Hepatocyte (in vitro differentiated cells): Measurements from ENCODE around the gene RABGAP1L. TPM values are rescaled to one million over a fixed set of nuclear protein-coding genes. Genes with fewer than 3 reads are reported as not detected.

Experiments
- DNase-seq: peaks from one replicate; pipeline ENCODE4 v3.0.0-alpha.2; 2016; ENCODE audit warnings: low spot score
- H2AFZ ChIP-seq: fragments of 200-600 bp; sonication (generic); 2 replicates; pipeline ENCODE4 v1.6.0; 2016; ENCODE audit warnings: antibody characterized with exemption, mild to moderate bottlenecking
- H3K27ac ChIP-seq: fragments of 200-600 bp; sonication (generic); 2 replicates; pipeline ENCODE4 v1.5.1; 2016; ENCODE audit warnings: mild to moderate bottlenecking
- H3K27me3 ChIP-seq: fragments of 200-600 bp; sonication (generic); 2 replicates; pipeline ENCODE4 v1.6.1; 2016
- H3K36me3 ChIP-seq: fragments of 200-600 bp; sonication (generic); replicated peaks from 2 replicates; pipeline ENCODE4 v1.5.1; 2016; ENCODE audit warnings: low read depth; ENCODE audit not compliant: insufficient read depth
- H3K4me1 ChIP-seq: fragments of 200-600 bp; sonication (generic); 2 replicates; pipeline ENCODE4 v1.5.1; 2016; ENCODE audit warnings: mild to moderate bottlenecking, moderate library complexity; ENCODE audit not compliant: insufficient read depth
- H3K4me2 ChIP-seq: fragments of 200-600 bp; sonication (generic); 2 replicates; pipeline ENCODE4 v1.6.0; 2016
- H3K4me3 ChIP-seq: fragments of 200-600 bp; sonication (generic); 2 replicates; pipeline ENCODE4 v1.5.1; 2016; ENCODE audit warnings: mild to moderate bottlenecking
- H3K79me2 ChIP-seq: fragments of 200-600 bp; sonication (generic); 2 replicates; pipeline ENCODE4 v1.6.0; 2017; ENCODE audit warnings: mild to moderate bottlenecking
- H3K9me2 ChIP-seq: fragments of 200-600 bp; sonication (generic); replicated peaks from 2 replicates; pipeline ENCODE4 v1.6.0; 2017; ENCODE audit warnings: mild to moderate bottlenecking; ENCODE audit not compliant: insufficient read depth
- H3K9me3 ChIP-seq: fragments of 200-600 bp; sonication (generic); 2 replicates; pipeline ENCODE4 v1.5.1; 2016; ENCODE audit warnings: low read depth, mild to moderate bottlenecking
- H4K20me1 ChIP-seq: fragments of 200-600 bp; sonication (generic); 2 replicates; pipeline ENCODE4 v1.6.0; 2016; ENCODE audit warnings: mild to moderate bottlenecking; ENCODE audit not compliant: insufficient read depth, poor library complexity, severe bottlenecking
- CTCF ChIP-seq: fragments of 200-600 bp; sonication (generic); IDR thresholded peaks from 2 replicates; pipeline ENCODE4 v1.5.1; 2016; ENCODE audit warnings: antibody characterized with exemption, mild to moderate bottlenecking; ENCODE audit not compliant: poor library complexity
- EZH2 ChIP-seq: fragments of 200-600 bp; sonication (generic); IDR thresholded peaks from 2 replicates; pipeline ENCODE4 v1.6.1; 2016; ENCODE audit warnings: antibody characterized with exemption, mild to moderate bottlenecking, borderline replicate concordance
- EZH2phosphoT487 ChIP-seq: fragments of 200-600 bp; sonication (generic); IDR thresholded peaks from one replicate; pipeline ENCODE4 v1.6.1; 2018; ENCODE audit warnings: antibody characterized with exemption, mild to moderate bottlenecking, low read depth, moderate library complexity; ENCODE audit not compliant: unreplicated experiment, severe bottlenecking
- WGBS: methylation state at CpG from one replicate; pipeline ENCODE4 v1.1.6; 2016; ENCODE audit warnings: low lambda C conversion rate; ENCODE audit errors: missing lambda C conversion rate; 5-methylcytosine and 5-hydroxymethylcytosine counted together
- polyA plus RNA-seq: library from polyadenylated mRNA; unstranded; fragments of >200 nt; fragmentation: Nextera tagmentation; extraction: Ambion mirVana; gene quantifications from 2 replicates; pipeline ENCODE4 v1.2.1, GENCODE V29; 2016
- total RNA-seq: library from RNA; depleted of rRNA; stranded (reverse); fragments of >200 nt; gene quantifications from 2 replicates; pipeline ENCODE4 v1.2.3, GENCODE V29; 2014

The RABGAP1L gene
- total and polyA plus RNA-seq, 2 experiments from 2014 or later = 15.0 to 41.8 TPM

- Histone ChIP-seq H3K9me3 (no peaks in the 10 kb centered on the region), H3K4me1 (peaks cover 3% of the 10 kb centered on the region), H4K20me1 (no peaks in the 10 kb centered on the region), H3K36me3 (no peaks in the 10 kb centered on the region), H3K27ac (no peak overlapping the region), H3K9me2 (no peaks in the 10 kb centered on the region), H3K4me3 (no peak overlapping the region), H3K27me3 (no peaks in the 10 kb centered on the region), H3K4me2 (no peak overlapping the region), H3K79me2 (no peaks in the 10 kb centered on the region), H2AFZ (no peak overlapping the region)
- WGBS = 84% methylated on average over 4 of the region's 4 CpGs
- TF ChIP-seq EZH2 (no peak), EZH2phosphoT487 (no peak), CTCF (no peak)
- no peak for DNase-seq
Measured at GRCh38 chr1:175033953-175034352, 874.6 kb downstream of the RABGAP1L start.

GRCh38 chr1:175034775-175035174 is 875.5 kb downstream of the RABGAP1L start:
- H3K9me3 ChIP-seq = no peaks in the 10 kb centered on the region
- H3K27me3 ChIP-seq = no peaks in the 10 kb centered on the region
- no peaks in the 10 kb centered on the region for H3K36me3 ChIP-seq
- no peaks in the 10 kb centered on the region for H3K9me2 ChIP-seq
- peaks cover 3% of the 10 kb centered on the region for H3K4me1 ChIP-seq
- H3K27ac ChIP-seq = no peak overlapping the region
- no peaks in the 10 kb centered on the region for H4K20me1 ChIP-seq
- WGBS = 82% methylated on average over 2 of the region's 2 CpGs
- H3K4me3 ChIP-seq = no peak overlapping the region
- TF ChIP-seq EZH2phosphoT487 = no peak
- no peak for TF ChIP-seq CTCF
- TF ChIP-seq EZH2 = no peak
- H3K4me2 ChIP-seq = no peak overlapping the region
- H2AFZ ChIP-seq = no peak overlapping the region
- DNase-seq = no peak
- no peaks in the 10 kb centered on the region for H3K79me2 ChIP-seq

GRCh38 chr1:175035865-175036264 is 876.5 kb downstream of the RABGAP1L start:
- no peak for DNase-seq
- H3K4me2 ChIP-seq = no peak overlapping the region
- H2AFZ ChIP-seq = no peak overlapping the region
- TF ChIP-seq EZH2 (no peak), CTCF (no peak), EZH2phosphoT487 (no peak)
- H3K27ac ChIP-seq = no peak overlapping the region
- no peaks in the 10 kb centered on the region for H3K27me3 ChIP-seq
- no peaks in the 10 kb centered on the region for H3K9me2 ChIP-seq
- no peaks in the 10 kb centered on the region for H3K79me2 ChIP-seq
- 83% methylated on average over 6 of the region's 6 CpGs for WGBS
- H3K4me3 ChIP-seq = no peak overlapping the region
- H3K36me3 ChIP-seq = no peaks in the 10 kb centered on the region
- no peaks in the 10 kb centered on the region for H4K20me1 ChIP-seq
- no peaks in the 10 kb centered on the region for H3K4me1 ChIP-seq
- no peaks in the 10 kb centered on the region for H3K9me3 ChIP-seq

GRCh38 chr1:175036476-175036875 is 877.2 kb downstream of the RABGAP1L start:
- Histone ChIP-seq H3K79me2 (no peaks in the 10 kb centered on the region), H4K20me1 (no peaks in the 10 kb centered on the region), H3K9me2 (no peaks in the 10 kb centered on the region), H3K4me3 (no peak overlapping the region), H3K9me3 (no peaks in the 10 kb centered on the region), H3K4me1 (no peaks in the 10 kb centered on the region), H3K4me2 (no peak overlapping the region), H3K27ac (no peak overlapping the region), H3K27me3 (no peaks in the 10 kb centered on the region), H2AFZ (no peak overlapping the region), H3K36me3 (no peaks in the 10 kb centered on the region)
- WGBS = 66% methylated on average over 3 of the region's 3 CpGs
- DNase-seq = no peak
- no peak for TF ChIP-seq CTCF
- no peak for TF ChIP-seq EZH2
- TF ChIP-seq EZH2phosphoT487 = no peak
